Measurements from ENCODE around the gene EGR2. TPM values are rescaled to one million over a fixed set of nuclear protein-coding genes. Genes with fewer than 3 reads are reported as not detected.

Gene EGR2
- polyA plus RNA-seq, 1 of the 3 experiments (the other 2 are of a cell fraction): 0.25 TPM

GRCh38 chr10:62860946-62861345, 44.8 kb upstream of the EGR2 start:
- no peaks in the 10 kb centered on the region for H3F3A ChIP-seq (replicated peaks; ENCODE audit: insufficient read depth)
- DNase-seq: no peak
- no peak overlapping the region for H3K4me2 ChIP-seq
- H2AFZ ChIP-seq (ENCODE audit: low read depth): 0 out of 2 replicates have a peak overlapping the region, but pooled peaks have one; percentile 22
- ChIA-PET POLR2A (no interaction called here), CTCF (no interaction called here)
- no peaks in the 10 kb centered on the region for H4K20me1 ChIP-seq (ENCODE audit: insufficient read depth)
- no peak overlapping the region for H3K4me3 ChIP-seq (ENCODE audit: low read depth in 2 of 2, low read length in 1 of 2)
- WGBS (ENCODE audit: low lambda C conversion rate): 14% methylated on average over 4 of the region's 4 CpGs
- H3K79me2 ChIP-seq (ENCODE audit: insufficient read depth): no peaks in the 10 kb centered on the region
- H3K27ac ChIP-seq (ENCODE audit: low read depth in 2 of 2, low read length in 1 of 2): no peak overlapping the region
- H3K36me3 ChIP-seq (replicated peaks in 1 of 2; ENCODE audit: control insufficient read depth in 1 of 2, insufficient read depth in 2 of 2, low read length in 1 of 2): no peaks in the 10 kb centered on the region
- no peaks in the 10 kb centered on the region for H3K9me3 ChIP-seq
- no peaks in the 10 kb centered on the region; the same call in 1 of the 2 replicates for H3K27me3 ChIP-seq (ENCODE audit: insufficient read depth)
- TF ChIP-seq MEF2A (IDR thresholded peaks at IDR 0.05; ENCODE audit: borderline replicate concordance, low read depth) (no peak), RFX5 (IDR thresholded peaks at IDR 0.05; ENCODE audit: low read length) (no peak), CHD2 (IDR thresholded peaks at IDR 0.05; ENCODE audit: low read length, partially characterized antibody) (no peak), FOSL2 (IDR thresholded peaks at IDR 0.05; ENCODE audit: borderline replicate concordance, low read depth) (no peak), TEAD4 (IDR thresholded peaks at IDR 0.05; ENCODE audit: borderline replicate concordance, insufficient read depth) (no peak), GATA2 (CRISPR knock-in tag; IDR thresholded peaks at IDR 0.05) (no peak), YY1 (IDR thresholded peaks at IDR 0.05; ENCODE audit: low read depth) (no peak), REST (IDR thresholded peaks at IDR 0.05; ENCODE audit: low read depth, low read length) (no peak)
- TF ChIP-seq, protein P1, sequence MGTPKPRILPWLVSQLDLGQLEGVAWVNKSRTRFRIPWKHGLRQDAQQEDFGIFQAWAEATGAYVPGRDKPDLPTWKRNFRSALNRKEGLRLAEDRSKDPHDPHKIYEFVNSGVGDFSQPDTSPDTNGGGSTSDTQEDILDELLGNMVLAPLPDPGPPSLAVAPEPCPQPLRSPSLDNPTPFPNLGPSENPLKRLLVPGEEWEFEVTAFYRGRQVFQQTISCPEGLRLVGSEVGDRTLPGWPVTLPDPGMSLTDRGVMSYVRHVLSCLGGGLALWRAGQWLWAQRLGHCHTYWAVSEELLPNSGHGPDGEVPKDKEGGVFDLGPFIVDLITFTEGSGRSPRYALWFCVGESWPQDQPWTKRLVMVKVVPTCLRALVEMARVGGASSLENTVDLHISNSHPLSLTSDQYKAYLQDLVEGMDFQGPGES (IDR thresholded peaks at IDR 0.05; ENCODE audit: low read depth, low read length): no peak
- TF ChIP-seq, protein P2, sequence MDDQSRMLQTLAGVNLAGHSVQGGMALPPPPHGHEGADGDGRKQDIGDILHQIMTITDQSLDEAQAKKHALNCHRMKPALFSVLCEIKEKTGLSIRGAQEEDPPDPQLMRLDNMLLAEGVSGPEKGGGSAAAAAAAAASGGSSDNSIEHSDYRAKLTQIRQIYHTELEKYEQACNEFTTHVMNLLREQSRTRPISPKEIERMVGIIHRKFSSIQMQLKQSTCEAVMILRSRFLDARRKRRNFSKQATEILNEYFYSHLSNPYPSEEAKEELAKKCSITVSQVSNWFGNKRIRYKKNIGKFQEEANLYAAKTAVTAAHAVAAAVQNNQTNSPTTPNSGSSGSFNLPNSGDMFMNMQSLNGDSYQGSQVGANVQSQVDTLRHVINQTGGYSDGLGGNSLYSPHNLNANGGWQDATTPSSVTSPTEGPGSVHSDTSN (IDR thresholded peaks at IDR 0.05): no peak
- TF ChIP-seq, protein P3, sequence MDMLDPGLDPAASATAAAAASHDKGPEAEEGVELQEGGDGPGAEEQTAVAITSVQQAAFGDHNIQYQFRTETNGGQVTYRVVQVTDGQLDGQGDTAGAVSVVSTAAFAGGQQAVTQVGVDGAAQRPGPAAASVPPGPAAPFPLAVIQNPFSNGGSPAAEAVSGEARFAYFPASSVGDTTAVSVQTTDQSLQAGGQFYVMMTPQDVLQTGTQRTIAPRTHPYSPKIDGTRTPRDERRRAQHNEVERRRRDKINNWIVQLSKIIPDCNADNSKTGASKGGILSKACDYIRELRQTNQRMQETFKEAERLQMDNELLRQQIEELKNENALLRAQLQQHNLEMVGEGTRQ (IDR thresholded peaks at IDR 0.05; ENCODE audit: borderline replicate concordance, low read depth, low read length): no peak
- no peaks in the 10 kb centered on the region for H3K9me2 ChIP-seq
- no peak overlapping the region for H3K9ac ChIP-seq
- H3K4me1 ChIP-seq (ENCODE audit: control insufficient read depth in 1 of 2, insufficient read depth in 2 of 2, low read depth in 1 of 2, low read length in 1 of 2): no peaks in the 10 kb centered on the region; a peak in 1 of 4 replicates

Data from SK-N-SH (cell line).